HG03175 (cell line): Measurements from ENCODE around the gene CACNA1D.
"Not testable (repeated sequence)": the region's sequence is repeated elsewhere in the genome, so short reads cannot be mapped to it uniquely, and the experiment has no call there.

Source experiments
- ATAC-seq: cut with Tn5 transposase; IDR thresholded peaks from one replicate; pipeline ENCODE4 v1.9.1; 2021; ENCODE audit warnings: mild to moderate bottlenecking, moderate library complexity; ENCODE audit not compliant: unreplicated experiment

CACNA1D gene

GRCh38 chr3:53646723-53647122 lies 152.3 kb downstream of the CACNA1D start:
- ATAC-seq = peak; percentile 76

- no peak for ATAC-seq
Observed at GRCh38 chr3:53649816-53650215, 155.4 kb downstream of the CACNA1D start.

- ATAC-seq = peak; percentile 74
Observed at GRCh38 chr3:53650424-53650823, 156.0 kb downstream of the CACNA1D start.

GRCh38 chr3:53650928-53651661 lies 156.7 kb downstream of the CACNA1D start:
- ATAC-seq = no peak

GRCh38 chr3:53651927-53652326 lies 157.5 kb downstream of the CACNA1D start:
- ATAC-seq = no peak

- no peak for ATAC-seq
Observed at GRCh38 chr3:53657651-53658050, 163.2 kb downstream of the CACNA1D start.

GRCh38 chr3:53658613-53659193 lies 164.3 kb downstream of the CACNA1D start:
- ATAC-seq = no peak

GRCh38 chr3:53659996-53660395 lies 165.6 kb downstream of the CACNA1D start:
- no peak for ATAC-seq

- no peak for ATAC-seq
Observed at GRCh38 chr3:53661480-53661879, 167.1 kb downstream of the CACNA1D start.

- ATAC-seq = not testable (repeated sequence)
Observed at GRCh38 chr3:53664812-53665211, 170.4 kb downstream of the CACNA1D start.

- no peak for ATAC-seq
Observed at GRCh38 chr3:53665608-53666425, 171.4 kb downstream of the CACNA1D start.

- ATAC-seq = no peak
Observed at GRCh38 chr3:53668872-53669271, 174.5 kb downstream of the CACNA1D start.

- no peak for ATAC-seq
Observed at GRCh38 chr3:53670721-53671120, 176.3 kb downstream of the CACNA1D start.

GRCh38 chr3:53671192-53671960 lies 177.0 kb downstream of the CACNA1D start:
- no peak for ATAC-seq

GRCh38 chr3:53671961-53672299 lies 177.5 kb downstream of the CACNA1D start:
- no peak for ATAC-seq

- ATAC-seq = no peak
Observed at GRCh38 chr3:53672981-53673380, 178.6 kb downstream of the CACNA1D start.

GRCh38 chr3:53673722-53674350 lies 179.4 kb downstream of the CACNA1D start:
- no peak for ATAC-seq

- ATAC-seq = no peak
Observed at GRCh38 chr3:53674582-53674981, 180.2 kb downstream of the CACNA1D start.

- no peak for ATAC-seq
Observed at GRCh38 chr3:53675022-53675697, 180.7 kb downstream of the CACNA1D start.

- ATAC-seq = no peak
Observed at GRCh38 chr3:53675942-53676341, 181.5 kb downstream of the CACNA1D start.
